ENCODE measurements around the gene SSR4. TPM values are rescaled to one million over a fixed set of nuclear protein-coding genes. Genes with fewer than 3 reads are reported as not detected.
A peak's percentile ranks its signal among the peaks of the same experiment; 100 is the strongest.
"Not testable (repeated sequence)": the region's sequence is repeated elsewhere in the genome, so short reads cannot be mapped to it uniquely, and the experiment has no call there.

SSR4 gene
- total RNA-seq, 1 experiment from 2014 or later = 227 TPM

DNA sequence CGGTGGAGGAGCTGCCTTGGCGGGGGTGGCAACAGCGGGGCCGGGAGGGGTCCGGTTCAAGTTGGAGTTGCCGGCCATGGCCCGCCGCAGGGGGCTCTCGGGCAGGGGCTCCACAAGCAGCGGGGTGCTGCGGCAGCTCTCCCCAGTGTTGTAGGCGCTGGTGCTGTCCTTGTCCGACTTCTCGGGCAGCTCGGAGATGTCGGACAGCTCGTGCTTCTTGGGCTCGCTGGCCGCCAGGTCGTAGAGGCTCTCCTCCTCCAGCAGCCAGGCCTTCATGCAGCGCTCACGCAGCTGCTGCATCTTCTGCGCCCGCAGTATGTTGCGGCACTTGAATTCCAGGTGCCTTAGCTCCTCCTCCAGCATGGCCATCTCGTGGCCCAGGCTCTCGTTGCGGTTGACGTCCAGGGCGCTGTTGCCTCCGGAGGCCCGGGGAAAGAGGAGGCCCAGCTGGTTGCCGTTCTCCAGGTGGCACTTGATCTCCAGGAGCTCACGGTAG, 9.7 kb downstream of the SSR4 start:
- DNase-seq (ENCODE audit: low spot score) = no peak

DNA sequence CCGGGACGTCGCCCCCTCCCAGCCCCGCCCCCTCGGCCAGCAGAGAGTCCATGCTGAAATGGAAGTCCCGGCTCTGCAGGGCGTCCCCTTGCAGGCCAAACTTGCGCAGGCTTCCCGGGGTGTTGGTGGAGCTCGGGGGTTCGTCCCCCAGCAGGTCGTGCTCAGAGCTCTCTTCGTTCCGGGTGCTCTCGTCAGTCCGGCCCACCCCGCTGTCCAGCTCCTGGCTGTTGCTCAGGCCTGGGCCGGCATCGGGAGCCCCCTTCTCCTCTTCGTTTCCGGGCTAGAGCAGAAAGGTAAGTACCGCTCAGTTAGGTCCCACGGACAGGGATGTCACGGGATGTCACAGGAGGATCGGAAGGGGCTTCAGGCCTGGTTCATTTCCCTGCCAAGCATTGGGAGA, 10.2 kb downstream of the SSR4 start:
- DNase-seq (ENCODE audit: low spot score) = no peak

DNA sequence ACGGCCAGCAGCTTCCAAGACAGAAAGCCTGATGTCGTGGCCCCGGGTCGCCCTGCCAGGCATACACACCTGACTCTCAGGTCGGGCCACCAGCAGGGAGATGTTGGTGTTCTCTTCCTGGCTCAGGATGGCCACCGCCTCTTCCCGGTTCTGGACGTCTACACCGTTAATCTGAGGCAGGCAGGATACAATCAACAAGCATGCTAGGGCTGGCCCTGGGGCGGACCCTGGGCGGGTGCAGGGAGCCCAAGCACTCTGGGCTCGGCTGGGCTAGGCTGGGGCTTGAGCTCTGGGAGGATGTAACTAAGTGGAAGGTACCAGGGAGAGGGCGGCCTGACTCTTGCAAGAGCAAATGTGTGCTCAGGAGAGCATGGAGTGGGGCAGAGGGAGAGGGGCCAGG, 11.0 kb downstream of the SSR4 start:
- no peak for DNase-seq (ENCODE audit: low spot score)

DNA sequence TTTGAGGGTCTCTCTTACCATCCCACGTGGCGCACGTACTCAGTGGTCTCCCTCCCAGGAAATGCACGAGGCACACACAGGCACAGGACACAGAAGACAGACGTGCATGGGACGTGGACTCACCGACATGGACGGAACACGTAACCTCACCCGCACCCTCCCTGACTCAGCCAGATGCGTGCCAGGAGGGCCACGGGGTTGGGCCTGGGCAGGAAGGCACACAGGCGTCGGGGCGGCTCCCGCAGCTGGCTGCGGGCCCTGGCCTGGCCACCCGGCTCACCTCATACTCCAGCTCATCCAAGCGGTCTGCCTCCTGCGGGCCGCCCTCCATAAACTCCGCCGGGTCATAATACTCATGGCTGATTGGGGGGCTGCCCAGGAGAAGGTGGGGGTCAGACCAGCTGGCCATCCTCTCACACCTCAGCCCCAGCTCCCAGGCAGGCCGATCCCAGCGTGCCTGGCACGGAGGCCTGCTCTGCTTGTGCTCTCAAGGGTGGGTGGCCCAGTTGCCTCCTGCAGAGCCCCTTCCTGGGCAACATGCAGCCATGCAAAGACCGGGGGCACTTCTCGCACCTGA, 12.6 kb downstream of the SSR4 start:
- DNase-seq (ENCODE audit: low spot score) = no peak

DNA sequence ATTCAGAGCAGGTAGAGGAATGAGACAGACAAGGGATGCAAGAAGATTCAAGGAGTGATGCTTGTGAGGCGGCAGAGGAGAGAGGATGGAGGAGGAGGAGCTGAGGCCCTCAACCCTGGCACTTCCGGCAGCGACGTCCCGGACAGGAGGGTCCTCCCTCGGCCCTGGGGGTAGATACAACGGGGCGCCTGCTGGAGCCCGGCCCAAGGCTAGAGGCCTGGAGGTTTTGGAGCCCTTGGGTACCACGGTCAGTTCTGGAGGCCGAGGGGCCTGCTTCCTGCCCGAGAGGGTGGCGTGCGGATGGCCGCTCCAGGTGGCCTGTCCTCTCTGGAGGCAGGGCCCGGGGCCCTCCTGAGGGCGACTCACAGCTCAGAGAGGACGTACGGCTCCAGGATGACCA, 13.5 kb downstream of the SSR4 start:
- DNase-seq (ENCODE audit: low spot score) = no peak

DNA sequence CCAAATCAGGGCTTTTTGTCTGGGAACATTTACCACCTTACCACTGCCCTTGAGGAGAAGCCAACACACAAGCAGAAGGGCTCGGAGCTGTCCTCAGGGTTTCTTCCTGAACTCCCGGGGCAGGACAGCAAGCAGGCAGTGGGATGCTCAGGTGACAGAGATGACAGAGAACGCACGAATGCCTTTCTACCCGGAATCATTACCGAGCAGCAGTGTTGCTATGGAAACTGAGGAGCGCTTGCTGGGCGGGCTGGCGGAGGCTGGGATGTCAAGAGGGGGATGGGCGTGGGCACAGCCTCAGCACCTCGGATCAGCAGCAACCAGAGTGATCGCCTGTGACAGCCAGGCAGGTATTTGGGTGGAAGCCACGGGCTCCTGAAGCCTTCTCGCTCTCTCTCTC, 17.8 kb downstream of the SSR4 start:
- DNase-seq (ENCODE audit: low spot score) = no peak

DNA sequence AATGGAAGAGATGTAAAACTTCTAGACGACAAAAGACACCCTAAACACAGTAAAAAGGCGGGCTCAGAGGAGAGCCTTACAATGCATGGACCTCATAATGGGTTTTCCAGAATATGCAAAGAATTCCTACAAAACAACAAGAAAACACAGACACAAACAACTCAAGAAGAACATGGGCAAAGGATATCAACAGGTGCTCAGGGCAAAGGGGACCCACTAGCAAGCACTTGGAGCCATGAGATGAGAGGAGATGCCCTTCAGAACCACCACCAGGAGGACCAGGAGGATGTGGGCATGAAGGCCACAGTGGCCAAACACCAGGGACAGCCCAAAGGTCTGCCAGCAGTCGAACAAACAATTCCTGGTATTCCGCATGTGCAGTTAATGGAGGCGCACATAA, 18.7 kb downstream of the SSR4 start:
- DNase-seq (ENCODE audit: low spot score) = no peak

DNA sequence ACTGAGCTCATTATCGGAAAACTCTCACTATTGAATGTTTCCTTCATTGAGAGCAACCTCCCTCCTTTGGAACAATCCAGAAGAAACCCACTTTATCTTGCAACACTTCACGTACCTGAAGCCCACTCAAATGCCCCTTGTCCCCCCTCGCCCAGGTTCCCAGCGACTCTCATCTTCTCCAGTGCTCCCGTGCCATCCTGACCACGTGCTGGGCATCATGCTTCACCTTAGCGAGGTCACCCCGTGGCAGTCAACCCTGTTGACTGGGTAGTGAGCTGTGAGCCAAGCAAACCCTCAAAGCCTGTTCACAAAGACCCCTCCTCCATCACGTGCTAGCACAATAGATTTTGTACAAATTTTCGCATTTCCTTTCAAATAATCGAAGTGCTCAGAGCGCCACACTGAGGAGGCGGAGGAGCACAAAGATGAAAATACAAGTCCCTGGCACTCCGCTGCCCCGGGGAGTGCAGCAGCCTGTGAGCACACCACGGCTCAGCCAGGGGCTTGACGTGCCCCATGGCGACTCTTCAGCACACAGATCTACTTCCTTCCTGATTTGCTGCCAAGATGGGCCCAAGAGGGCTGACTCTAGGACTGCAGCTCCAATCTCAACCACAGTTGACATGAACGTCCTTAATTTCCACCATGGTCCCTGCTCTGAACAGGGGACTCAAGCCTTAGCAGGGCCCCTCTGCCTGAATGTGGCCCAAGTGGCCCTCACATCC, 20.3 kb downstream of the SSR4 start:
- DNase-seq (ENCODE audit: low spot score) = no peak

DNA sequence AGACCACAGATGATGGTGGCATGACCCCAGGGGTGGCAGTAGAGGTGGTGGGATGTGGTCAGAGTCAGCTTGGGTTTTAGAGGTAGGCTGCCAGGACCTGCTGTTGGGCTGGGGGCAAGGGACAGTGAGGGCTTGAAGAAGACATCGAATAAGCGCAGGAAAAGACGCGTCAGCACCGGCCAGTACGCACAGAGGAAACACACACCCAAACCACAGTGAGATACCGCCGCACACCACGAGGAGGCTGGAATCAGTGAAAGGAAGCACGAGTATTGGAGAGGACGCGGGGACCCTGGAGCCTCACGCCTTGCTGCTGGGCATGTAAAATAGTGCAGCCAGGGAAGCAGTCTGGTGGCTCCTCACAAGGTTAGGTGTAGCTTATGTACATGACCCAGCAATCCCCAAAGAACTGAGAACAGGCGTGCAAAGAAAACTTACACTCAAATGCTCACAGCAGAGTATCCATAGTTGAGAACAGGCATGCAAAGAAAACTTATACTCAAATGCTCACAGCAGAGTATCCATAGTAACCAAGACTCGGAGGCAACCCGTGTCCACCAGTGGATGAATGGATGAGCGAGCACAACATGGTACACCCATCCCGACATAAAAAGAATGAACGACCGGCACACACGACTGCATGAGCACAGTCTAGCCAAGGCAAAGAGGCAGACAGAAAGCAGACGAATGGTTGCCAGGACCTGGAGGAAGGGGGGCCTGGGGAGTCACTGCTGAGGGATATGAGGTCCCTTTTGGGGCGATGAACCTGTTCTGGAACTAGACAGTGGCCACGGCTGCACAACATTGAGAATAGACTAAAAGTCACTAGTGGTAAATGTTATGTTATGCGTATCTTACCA, 22.6 kb downstream of the SSR4 start:
- DNase-seq (ENCODE audit: low spot score) = no peak

DNA sequence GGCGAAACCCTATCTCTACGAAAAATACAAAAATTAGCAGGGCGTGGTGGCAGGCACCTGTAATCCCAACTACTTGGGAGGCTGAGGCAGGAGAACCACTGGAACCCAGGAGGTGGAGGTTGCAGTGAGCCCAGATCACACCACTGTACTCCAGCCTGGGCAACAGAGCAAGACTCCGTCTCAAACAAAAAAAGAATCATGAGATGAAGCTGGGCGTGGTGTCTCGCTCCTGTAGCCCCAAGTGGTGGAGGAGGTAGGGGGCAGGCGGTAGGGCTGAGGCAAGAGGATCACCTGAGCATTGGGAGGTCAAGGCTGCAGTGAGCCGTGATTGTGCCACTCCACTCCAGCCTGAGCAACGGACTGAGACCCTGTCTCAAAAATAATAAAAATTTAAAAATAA, 23.6 kb downstream of the SSR4 start:
- DNase-seq (ENCODE audit: low spot score) = not testable (repeated sequence)

DNA sequence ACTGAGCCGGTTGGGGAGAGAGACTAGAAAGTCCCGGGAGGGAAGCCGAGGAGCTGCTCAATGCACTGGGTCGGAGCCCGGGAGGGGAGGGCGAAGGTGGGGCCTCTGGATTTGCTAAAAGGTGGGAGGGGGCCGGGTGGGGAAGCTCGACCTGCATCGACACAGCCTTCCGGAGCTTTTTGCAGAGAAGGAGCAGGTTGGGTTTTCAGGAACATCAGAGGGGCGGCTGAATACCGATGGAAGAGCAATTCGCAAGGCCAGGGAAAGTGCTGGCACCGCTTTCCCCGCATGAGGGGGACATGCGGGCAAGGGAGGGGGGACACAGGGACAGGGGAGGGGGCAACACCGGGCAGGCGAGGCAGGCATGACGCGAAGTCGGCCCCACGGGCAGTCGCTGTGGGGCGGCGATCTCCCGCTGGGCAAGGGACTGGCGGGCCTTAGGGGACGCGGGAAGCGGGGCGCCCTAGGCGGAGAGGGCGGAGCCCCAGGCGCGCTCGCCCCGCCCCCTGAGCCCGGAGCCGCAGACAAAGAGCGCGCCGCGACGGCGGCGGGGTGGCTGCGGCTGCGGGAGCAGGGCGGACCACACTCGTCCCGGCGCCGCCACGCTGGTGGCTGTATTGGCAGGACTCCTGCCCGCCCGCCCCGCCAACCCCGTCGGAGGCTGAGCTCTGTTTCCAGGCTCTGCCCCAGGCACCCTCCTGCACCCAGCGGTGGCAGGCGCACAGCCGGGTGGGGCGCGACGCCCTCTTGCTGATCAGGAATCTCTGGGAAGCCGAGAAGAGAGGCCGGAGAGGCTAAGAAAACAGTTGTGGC, 24.3 kb downstream of the SSR4 start:
- DNase-seq (ENCODE audit: low spot score) = peak; percentile 36

DNA sequence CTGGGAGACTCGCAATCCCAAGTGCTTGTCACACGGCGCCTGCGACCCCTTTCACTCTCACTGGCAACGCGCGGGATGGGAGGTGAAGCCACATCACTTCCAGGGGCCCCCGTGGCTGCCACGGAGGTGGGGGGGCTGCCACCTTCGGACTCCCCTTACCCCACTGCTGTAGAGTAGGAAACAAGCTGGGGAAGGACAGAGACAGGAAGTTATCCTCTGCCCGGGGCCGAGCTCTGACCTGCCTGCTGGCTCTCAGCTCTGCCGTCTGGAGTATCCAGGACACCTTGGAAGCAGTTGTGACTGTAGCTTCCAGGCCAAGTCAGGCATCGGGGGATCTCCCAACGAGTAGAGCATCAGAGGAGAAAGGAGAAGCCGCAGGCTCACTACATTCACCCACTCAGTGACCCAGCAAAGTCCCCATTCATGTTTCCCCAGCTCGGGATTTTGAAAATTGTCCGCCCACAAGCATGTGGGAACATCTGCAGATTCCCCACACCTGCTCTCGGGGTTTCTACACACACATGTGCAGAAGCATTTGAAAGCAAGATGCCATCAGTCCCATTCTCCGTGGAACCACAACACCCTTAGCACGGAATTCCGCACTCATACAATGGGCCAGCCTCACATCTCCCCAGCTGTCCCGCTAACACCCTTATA, 25.0 kb downstream of the SSR4 start:
- DNase-seq (ENCODE audit: low spot score) = no peak

DNA sequence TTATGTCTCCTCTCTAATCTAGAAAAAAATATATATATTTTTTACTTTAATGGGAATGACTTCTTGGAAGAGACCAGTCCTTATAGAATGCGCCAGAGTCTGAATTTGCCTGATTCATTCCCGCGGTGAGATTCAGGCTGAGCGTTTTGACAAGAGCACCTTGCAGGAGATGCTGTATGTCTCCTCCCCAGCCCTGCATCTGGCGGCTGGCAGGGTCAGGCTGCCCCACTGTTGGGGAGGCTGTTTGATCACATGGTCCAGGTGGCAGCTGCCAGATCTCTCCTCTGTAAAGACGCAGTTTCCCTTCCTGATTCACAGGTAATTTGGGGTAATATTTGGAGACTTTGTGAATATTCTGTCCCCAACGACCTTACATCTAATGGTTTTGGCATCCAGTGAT, 26.1 kb downstream of the SSR4 start:
- no peak for DNase-seq (ENCODE audit: low spot score)

DNA sequence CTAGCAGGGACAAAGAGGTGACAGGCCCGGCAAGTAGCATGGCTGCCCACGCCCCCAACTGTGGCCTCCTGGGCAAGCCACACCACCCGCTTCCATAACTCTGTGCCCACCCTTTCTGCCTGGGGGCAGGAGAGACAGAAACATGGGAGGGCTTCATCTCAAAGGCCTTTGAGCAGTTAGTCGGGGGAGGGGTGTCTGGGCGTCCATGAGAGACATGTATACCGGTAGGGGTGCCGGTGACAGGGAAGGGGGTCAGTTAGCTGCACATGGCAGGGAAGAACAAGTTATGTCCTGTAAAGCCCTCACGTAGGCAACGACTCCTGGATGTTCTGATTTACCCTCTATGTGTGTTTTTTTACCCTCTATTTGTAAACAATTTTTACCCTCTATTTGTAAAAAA, 26.6 kb downstream of the SSR4 start:
- DNase-seq (ENCODE audit: low spot score) = no peak

DNA sequence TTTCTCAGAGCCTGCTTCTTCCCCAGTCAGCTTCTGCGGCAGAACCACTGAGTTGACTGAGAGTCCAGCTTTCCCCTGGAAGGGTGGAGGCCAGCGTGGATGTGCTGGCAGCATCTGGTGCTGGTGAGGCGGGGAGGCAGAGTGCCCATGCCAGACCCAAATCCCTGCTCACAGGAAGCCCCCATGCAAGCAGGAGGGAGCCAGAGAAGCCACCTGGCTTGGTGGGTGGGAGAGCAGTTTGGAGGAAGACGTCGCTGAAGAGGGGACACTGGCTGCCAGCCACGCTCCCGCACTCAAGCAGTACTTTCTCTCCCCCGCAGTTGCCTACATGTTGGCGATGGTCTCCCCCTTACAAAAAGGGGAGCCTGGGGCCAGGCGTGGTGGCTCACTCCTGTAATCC, 29.9 kb downstream of the SSR4 start:
- DNase-seq (ENCODE audit: low spot score) = no peak

DNA sequence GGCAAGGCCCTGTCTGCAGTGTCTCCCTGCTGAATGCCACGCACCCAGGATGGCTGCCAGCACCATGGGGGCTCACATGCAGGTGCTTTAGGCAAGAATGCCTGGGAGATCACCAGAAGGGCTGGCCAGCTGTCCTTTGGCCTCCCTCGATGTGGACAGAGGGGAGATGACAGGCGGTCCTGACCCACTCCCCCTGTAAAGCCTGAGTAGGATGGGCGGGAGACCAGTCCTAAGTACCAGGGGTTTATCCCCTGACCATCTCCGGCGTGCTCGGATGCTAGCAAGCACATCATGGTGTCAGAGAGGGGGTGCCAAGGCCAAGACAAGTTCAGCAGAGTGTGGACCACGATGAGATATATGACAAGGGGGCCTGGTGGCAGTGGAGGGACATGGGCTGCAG, 30.6 kb downstream of the SSR4 start:
- no peak for DNase-seq (ENCODE audit: low spot score)

DNA sequence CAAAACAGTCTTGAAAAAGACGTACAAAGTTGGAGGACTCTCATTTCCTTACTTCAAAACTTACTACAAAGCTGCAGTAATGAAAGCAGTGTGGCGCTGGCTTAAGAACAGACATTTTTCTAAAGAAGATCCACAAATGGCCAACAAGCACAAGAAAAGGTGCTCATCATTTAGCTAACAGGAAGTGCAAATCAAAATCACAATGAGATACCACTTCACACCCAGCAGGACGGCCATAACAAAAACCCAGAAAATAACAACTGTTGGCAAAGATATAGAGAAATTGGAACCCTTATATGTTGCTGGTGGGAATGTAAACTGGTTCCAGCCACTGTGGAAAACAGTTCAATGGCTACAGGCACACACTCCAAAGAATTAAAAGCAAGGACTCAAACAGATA, 32.5 kb downstream of the SSR4 start:
- DNase-seq (ENCODE audit: low spot score) = no peak

DNA sequence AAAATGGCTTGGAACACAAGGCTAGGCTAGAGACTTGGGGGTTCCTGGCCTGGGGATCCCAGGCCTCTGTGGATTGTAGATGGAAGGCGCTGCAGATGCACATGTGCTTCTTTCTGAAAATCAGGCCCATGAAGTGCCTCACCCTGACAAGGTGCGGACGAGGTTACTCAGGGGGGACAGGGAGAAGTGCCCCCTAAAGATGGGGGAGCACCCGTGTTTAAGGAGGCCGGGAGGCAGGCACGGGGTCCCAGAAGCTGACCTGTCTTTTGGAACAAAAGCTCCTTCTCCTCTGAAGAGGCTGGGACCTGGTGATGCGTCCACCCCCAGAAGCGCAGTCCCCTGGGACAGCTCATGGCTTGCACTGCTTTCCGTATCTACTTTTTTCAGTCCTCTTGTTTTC, 33.4 kb downstream of the SSR4 start:
- no peak for DNase-seq (ENCODE audit: low spot score)

DNA sequence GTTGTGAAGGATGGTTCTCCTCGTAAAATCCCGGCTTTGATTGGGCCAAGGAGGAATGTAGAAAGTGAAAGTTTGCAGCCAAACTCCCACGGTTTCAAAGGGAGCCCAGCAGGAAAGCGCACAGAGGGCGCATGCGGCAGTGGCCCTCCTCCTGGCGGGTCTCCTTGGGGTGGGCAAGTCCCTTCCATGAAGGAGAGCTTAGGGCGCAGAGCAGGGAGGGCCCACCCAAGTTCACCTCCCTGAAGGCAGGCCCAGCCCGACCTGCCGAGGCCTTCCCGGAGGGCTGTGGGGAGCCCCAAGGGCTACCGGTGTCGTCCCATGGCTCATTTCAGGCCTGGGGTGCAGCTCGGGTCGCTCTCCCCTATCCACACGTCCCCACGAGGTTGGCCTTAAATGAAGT, 33.8 kb downstream of the SSR4 start:
- no peak for DNase-seq (ENCODE audit: low spot score)

DNA sequence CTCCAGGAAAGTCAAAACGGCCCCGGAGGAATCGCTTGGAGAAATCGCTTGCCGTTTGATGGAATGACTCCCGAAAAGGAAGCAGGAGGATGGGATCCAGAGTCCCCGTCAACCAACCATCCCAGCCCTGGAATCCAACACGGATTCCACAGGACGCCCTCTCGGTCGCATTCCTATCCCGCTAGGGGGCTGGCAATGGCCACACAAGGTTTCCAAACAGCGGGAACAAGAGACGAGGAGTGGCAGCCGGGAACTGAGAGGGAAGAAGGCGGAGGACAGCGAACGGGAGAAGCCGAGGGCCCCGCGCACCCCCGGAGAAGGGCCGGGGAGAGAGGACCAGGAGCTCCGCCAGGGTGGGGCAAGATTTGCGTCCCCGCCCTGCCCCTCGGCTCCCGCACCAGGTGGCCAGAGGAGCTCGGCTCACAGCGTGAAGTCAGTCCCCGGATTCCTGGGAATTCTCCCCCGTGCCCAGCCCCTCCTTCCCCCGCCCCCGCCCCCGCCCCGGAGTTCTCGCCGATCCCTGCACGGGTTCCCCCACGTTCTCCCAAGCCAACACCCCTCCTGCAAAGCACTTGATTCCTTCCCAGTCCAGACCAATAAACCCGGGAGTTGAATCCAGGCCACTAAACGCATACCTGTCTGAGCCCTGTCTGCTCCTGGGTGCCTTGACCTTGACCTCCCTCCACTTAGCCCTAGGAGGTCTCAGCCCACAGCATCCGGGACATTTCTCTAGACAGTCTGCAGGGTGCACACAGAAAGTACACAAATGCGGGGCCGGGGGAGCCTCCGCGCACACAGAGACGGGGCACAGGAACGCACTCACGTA, 34.5 kb downstream of the SSR4 start:
- no peak for DNase-seq (ENCODE audit: low spot score)

DNA sequence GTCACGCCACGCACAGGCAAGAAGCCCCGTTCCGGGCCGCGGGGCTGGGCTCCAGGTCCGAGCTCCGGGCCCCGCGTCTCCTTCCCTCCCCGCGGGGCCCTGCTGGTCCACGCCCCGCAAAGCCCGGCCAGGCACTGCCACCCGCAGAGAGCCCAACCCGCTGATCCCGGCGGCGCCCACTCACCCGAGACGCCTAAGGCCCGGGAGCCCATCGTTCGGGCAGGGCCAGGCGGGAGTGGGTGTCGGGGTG, 35.0 kb downstream of the SSR4 start:
- no peak for DNase-seq (ENCODE audit: low spot score)

All from A172 (cell line).